ENCODE results near the gene GATA5.

The GATA5 gene

GRCh38 chr20:62466072-62466760 lies 9.6 kb downstream of the GATA5 start:
- Histone ChIP-seq H3K4me1 (ENCODE audit: control insufficient read depth in 5 of 5, insufficient read depth in 5 of 5, low read length in 5 of 5) (no peaks in the 10 kb centered on the region), H3K9me3 (ENCODE audit: control insufficient read depth in 5 of 5, low read length in 5 of 5) (no peaks in the 10 kb centered on the region), H3K27me3 (ENCODE audit: control insufficient read depth in 5 of 5, insufficient read depth in 4 of 5, low read length in 5 of 5) (peaks cover 28 to 58% (median 34%) of the 10 kb centered on the region in 5 donors), H3K27ac (ENCODE audit: low read depth, low read length) (no peak overlapping the region), H3K36me3 (ENCODE audit: control insufficient read depth in 5 of 5, insufficient read depth in 5 of 5, low read length in 5 of 5) (no peaks in the 10 kb centered on the region), H3K4me3 (ENCODE audit: low read depth in 1 of 5, low read length in 5 of 5) (no peak overlapping the region), H3K9ac (ENCODE audit: low read length in 5 of 5) (no peak overlapping the region)

GRCh38 chr20:62464990-62465389 lies 10.8 kb downstream of the GATA5 start:
- Histone ChIP-seq H3K27me3 (ENCODE audit: control insufficient read depth in 5 of 5, insufficient read depth in 4 of 5, low read length in 5 of 5) (peaks cover 27 to 57% (median 29%) of the 10 kb centered on the region in 5 donors), H3K9me3 (ENCODE audit: control insufficient read depth in 5 of 5, low read length in 5 of 5) (no peaks in the 10 kb centered on the region), H3K27ac (ENCODE audit: low read depth, low read length) (no peak overlapping the region), H3K4me3 (ENCODE audit: low read depth in 1 of 5, low read length in 5 of 5) (no peak overlapping the region), H3K9ac (ENCODE audit: low read length in 5 of 5) (no peak overlapping the region), H3K36me3 (ENCODE audit: control insufficient read depth in 5 of 5, insufficient read depth in 5 of 5, low read length in 5 of 5) (no peaks in the 10 kb centered on the region), H3K4me1 (ENCODE audit: control insufficient read depth in 5 of 5, insufficient read depth in 5 of 5, low read length in 5 of 5) (no peaks in the 10 kb centered on the region)

GRCh38 chr20:62464425-62464770 lies 11.4 kb downstream of the GATA5 start:
- Histone ChIP-seq H3K9me3 (ENCODE audit: control insufficient read depth in 5 of 5, low read length in 5 of 5) (no peaks in the 10 kb centered on the region), H3K4me1 (ENCODE audit: control insufficient read depth in 5 of 5, insufficient read depth in 5 of 5, low read length in 5 of 5) (no peaks in the 10 kb centered on the region), H3K36me3 (ENCODE audit: control insufficient read depth in 5 of 5, insufficient read depth in 5 of 5, low read length in 5 of 5) (no peaks in the 10 kb centered on the region), H3K9ac (ENCODE audit: low read length in 5 of 5) (no peak overlapping the region), H3K27me3 (ENCODE audit: control insufficient read depth in 5 of 5, insufficient read depth in 4 of 5, low read length in 5 of 5) (peaks cover 24 to 55% (median 27%) of the 10 kb centered on the region in 5 donors), H3K27ac (ENCODE audit: low read depth, low read length) (no peak overlapping the region), H3K4me3 (ENCODE audit: low read depth in 1 of 5, low read length in 5 of 5) (no peak overlapping the region)

- Histone ChIP-seq H3K27me3 (ENCODE audit: control insufficient read depth in 5 of 5, insufficient read depth in 4 of 5, low read length in 5 of 5) (peaks cover 21 to 54% (median 30%) of the 10 kb centered on the region in 5 donors), H3K36me3 (ENCODE audit: control insufficient read depth in 5 of 5, insufficient read depth in 5 of 5, low read length in 5 of 5) (no peaks in the 10 kb centered on the region), H3K9ac (ENCODE audit: low read length in 5 of 5) (no peak overlapping the region), H3K4me1 (ENCODE audit: control insufficient read depth in 5 of 5, insufficient read depth in 5 of 5, low read length in 5 of 5) (no peaks in the 10 kb centered on the region), H3K9me3 (ENCODE audit: control insufficient read depth in 5 of 5, low read length in 5 of 5) (no peaks in the 10 kb centered on the region), H3K4me3 (ENCODE audit: low read depth in 1 of 5, low read length in 5 of 5) (no peak overlapping the region), H3K27ac (ENCODE audit: low read depth, low read length) (no peak overlapping the region)
Measured at GRCh38 chr20:62463651-62464424, 12.0 kb downstream of the GATA5 start.

GRCh38 chr20:62462976-62463592 lies 12.7 kb downstream of the GATA5 start:
- H3K27ac ChIP-seq (ENCODE audit: low read depth, low read length) = no peak overlapping the region
- no peaks in the 10 kb centered on the region for H3K4me1 ChIP-seq (ENCODE audit: control insufficient read depth in 5 of 5, insufficient read depth in 5 of 5, low read length in 5 of 5)

GRCh38 chr20:62461834-62462233 lies 14.0 kb downstream of the GATA5 start:
- Histone ChIP-seq H3K36me3 (ENCODE audit: control insufficient read depth in 5 of 5, insufficient read depth in 5 of 5, low read length in 5 of 5) (no peaks in the 10 kb centered on the region), H3K4me3 (ENCODE audit: low read depth in 1 of 5, low read length in 5 of 5) (no peak overlapping the region), H3K27ac (ENCODE audit: low read depth, low read length) (no peak overlapping the region), H3K9ac (ENCODE audit: low read length in 5 of 5) (no peak overlapping the region), H3K4me1 (ENCODE audit: control insufficient read depth in 5 of 5, insufficient read depth in 5 of 5, low read length in 5 of 5) (no peaks in the 10 kb centered on the region), H3K27me3 (ENCODE audit: control insufficient read depth in 5 of 5, insufficient read depth in 4 of 5, low read length in 5 of 5) (peaks cover 23 to 55% (median 35%) of the 10 kb centered on the region in 5 donors), H3K9me3 (ENCODE audit: control insufficient read depth in 5 of 5, low read length in 5 of 5) (no peaks in the 10 kb centered on the region)

More at GRCh38 chr20:62462976-62463592, 12.7 kb downstream of the GATA5 start:
- Histone ChIP-seq H3K36me3 (ENCODE audit: control insufficient read depth in 5 of 5, insufficient read depth in 5 of 5, low read length in 5 of 5) (no peaks in the 10 kb centered on the region), H3K9me3 (ENCODE audit: control insufficient read depth in 5 of 5, low read length in 5 of 5) (no peaks in the 10 kb centered on the region), H3K4me3 (ENCODE audit: low read depth in 1 of 5, low read length in 5 of 5) (no peak overlapping the region), H3K9ac (ENCODE audit: low read length in 5 of 5) (no peak overlapping the region), H3K27me3 (ENCODE audit: control insufficient read depth in 5 of 5, insufficient read depth in 4 of 5, low read length in 5 of 5) (peaks cover 23 to 52% (median 30%) of the 10 kb centered on the region in 5 donors)

- H3K36me3 ChIP-seq (ENCODE audit: control insufficient read depth in 5 of 5, insufficient read depth in 5 of 5, low read length in 5 of 5) = no peaks in the 10 kb centered on the region
- H3K27ac ChIP-seq (ENCODE audit: low read depth, low read length) = no peak overlapping the region
- H3K4me1 ChIP-seq (ENCODE audit: control insufficient read depth in 5 of 5, insufficient read depth in 5 of 5, low read length in 5 of 5) = no peaks in the 10 kb centered on the region
- H3K9ac ChIP-seq (ENCODE audit: low read length in 5 of 5) = no peak overlapping the region
- H3K9me3 ChIP-seq (ENCODE audit: control insufficient read depth in 5 of 5, low read length in 5 of 5) = no peaks in the 10 kb centered on the region
- peaks cover 25 to 56% (median 38%) of the 10 kb centered on the region in 5 donors for H3K27me3 ChIP-seq (ENCODE audit: control insufficient read depth in 5 of 5, insufficient read depth in 4 of 5, low read length in 5 of 5)
- H3K4me3 ChIP-seq (ENCODE audit: low read depth in 1 of 5, low read length in 5 of 5) = no peak overlapping the region
Measured at GRCh38 chr20:62461157-62461556, 14.6 kb downstream of the GATA5 start.

GRCh38 chr20:62460678-62461077 lies 15.1 kb downstream of the GATA5 start:
- H3K9me3 ChIP-seq (ENCODE audit: control insufficient read depth in 5 of 5, low read length in 5 of 5) = no peaks in the 10 kb centered on the region
- peaks cover 30 to 56% (median 42%) of the 10 kb centered on the region in 5 donors for H3K27me3 ChIP-seq (ENCODE audit: control insufficient read depth in 5 of 5, insufficient read depth in 4 of 5, low read length in 5 of 5)

GRCh38 chr20:62459488-62459887 lies 16.3 kb downstream of the GATA5 start:
- no peak overlapping the region for H3K4me3 ChIP-seq (ENCODE audit: low read depth in 1 of 5, low read length in 5 of 5)
- H3K36me3 ChIP-seq (ENCODE audit: control insufficient read depth in 5 of 5, insufficient read depth in 5 of 5, low read length in 5 of 5) = no peaks in the 10 kb centered on the region
- H3K9ac ChIP-seq (ENCODE audit: low read length in 5 of 5) = no peak overlapping the region
- peaks cover 29 to 57% (median 40%) of the 10 kb centered on the region in 5 donors for H3K27me3 ChIP-seq (ENCODE audit: control insufficient read depth in 5 of 5, insufficient read depth in 4 of 5, low read length in 5 of 5)
- no peaks in the 10 kb centered on the region for H3K4me1 ChIP-seq (ENCODE audit: control insufficient read depth in 5 of 5, insufficient read depth in 5 of 5, low read length in 5 of 5)
- H3K9me3 ChIP-seq (ENCODE audit: control insufficient read depth in 5 of 5, low read length in 5 of 5) = no peaks in the 10 kb centered on the region
- H3K27ac ChIP-seq (ENCODE audit: low read depth, low read length) = no peak overlapping the region

More at GRCh38 chr20:62460678-62461077, 15.1 kb downstream of the GATA5 start:
- Histone ChIP-seq H3K4me3 (ENCODE audit: low read depth in 1 of 5, low read length in 5 of 5) (no peak overlapping the region), H3K9ac (ENCODE audit: low read length in 5 of 5) (no peak overlapping the region), H3K27ac (ENCODE audit: low read depth, low read length) (no peak overlapping the region), H3K36me3 (ENCODE audit: control insufficient read depth in 5 of 5, insufficient read depth in 5 of 5, low read length in 5 of 5) (no peaks in the 10 kb centered on the region), H3K4me1 (ENCODE audit: control insufficient read depth in 5 of 5, insufficient read depth in 5 of 5, low read length in 5 of 5) (no peaks in the 10 kb centered on the region)

Data from subcutaneous abdominal adipose tissue (tissue), 5 donors.